ENCODE data around the gene NCK2.

DNA sequence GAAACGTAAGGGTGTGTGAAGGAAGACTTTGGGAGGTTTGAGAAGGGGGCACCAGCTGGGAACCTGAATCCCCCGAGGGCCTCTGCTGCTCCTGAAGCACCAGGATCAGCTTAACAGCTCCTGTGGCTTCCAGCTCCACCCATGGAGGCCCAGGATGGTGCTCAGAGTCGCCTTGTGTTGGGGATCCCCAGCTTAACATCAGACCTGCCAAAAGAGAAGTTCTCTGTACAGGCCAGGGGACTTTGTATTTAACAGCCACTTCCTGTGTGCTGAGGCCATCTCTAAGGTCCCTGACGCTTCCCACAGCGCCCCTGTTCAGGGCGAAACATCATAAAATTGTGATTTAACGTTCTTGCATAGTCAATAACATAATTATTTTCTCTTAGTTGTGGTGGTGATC, 77.5 kb downstream of the NCK2 start:
- TF ChIP-seq CTCF (IDR thresholded peaks at IDR 0.05) (no peak), POLR2A (IDR thresholded peaks at IDR 0.05) (no peak)

Measured in body of pancreas (tissue), 4 donors.